ENCODE results near the gene VPS37B.
"Not testable (repeated sequence)": the region's sequence is repeated elsewhere in the genome, so short reads cannot be mapped to it uniquely, and the experiment has no call there.

Gene VPS37B

GRCh38 chr12:122882908-122883558, 12.9 kb downstream of the VPS37B start:
- DNase-seq (ENCODE audit: low read depth in 2 of 2), result no peak

GRCh38 chr12:122880668-122881067, 15.3 kb downstream of the VPS37B start:
- DNase-seq (ENCODE audit: low read depth in 2 of 2), result no peak

GRCh38 chr12:122880155-122880667, 15.7 kb downstream of the VPS37B start:
- no peak for DNase-seq (ENCODE audit: low read depth in 2 of 2)

- no peak for DNase-seq (ENCODE audit: low read depth in 2 of 2)
Observed at GRCh38 chr12:122878780-122879612, 16.9 kb downstream of the VPS37B start.

- DNase-seq (ENCODE audit: low read depth in 2 of 2), result no peak
Observed at GRCh38 chr12:122876731-122877130, 19.2 kb downstream of the VPS37B start.

GRCh38 chr12:122876281-122876680, 19.6 kb downstream of the VPS37B start:
- not testable (repeated sequence) for DNase-seq (ENCODE audit: low read depth in 2 of 2)

- no peak for DNase-seq (ENCODE audit: low read depth in 2 of 2)
Observed at GRCh38 chr12:122875590-122876220, 20.2 kb downstream of the VPS37B start.

GRCh38 chr12:122874081-122874480, 21.8 kb downstream of the VPS37B start:
- no peak for DNase-seq (ENCODE audit: low read depth in 2 of 2)

GRCh38 chr12:122873540-122873939, 22.4 kb downstream of the VPS37B start:
- DNase-seq (ENCODE audit: low read depth in 2 of 2), result no peak

- DNase-seq (ENCODE audit: low read depth in 2 of 2), result no peak
Observed at GRCh38 chr12:122872815-122873361, 23.0 kb downstream of the VPS37B start.

- peak; percentile 41 to 53 for DNase-seq (ENCODE audit: low read depth in 2 of 2)
Observed at GRCh38 chr12:122871851-122872780, 23.8 kb downstream of the VPS37B start.

GRCh38 chr12:122870867-122871664, 24.9 kb downstream of the VPS37B start:
- DNase-seq (ENCODE audit: low read depth in 2 of 2), result no peak

GRCh38 chr12:122870163-122870842, 25.6 kb downstream of the VPS37B start:
- no peak for DNase-seq (ENCODE audit: low read depth in 2 of 2)

- no peak for DNase-seq (ENCODE audit: low read depth in 2 of 2)
Observed at GRCh38 chr12:122869207-122869973, 26.5 kb downstream of the VPS37B start.

- DNase-seq (ENCODE audit: low read depth in 2 of 2), result no peak
Observed at GRCh38 chr12:122868471-122869177, 27.3 kb downstream of the VPS37B start.

GRCh38 chr12:122867691-122868461, 28.0 kb downstream of the VPS37B start:
- no peak for DNase-seq (ENCODE audit: low read depth in 2 of 2)

GRCh38 chr12:122866950-122867607, 28.8 kb downstream of the VPS37B start:
- no peak for DNase-seq (ENCODE audit: low read depth in 2 of 2)
